GM21619 (cell line): Measurements from ENCODE around the gene NBEAL2.

Experiments used
- ATAC-seq: cut with Tn5 transposase; IDR thresholded peaks from one replicate; pipeline ENCODE4 v1.9.1; 2021; ENCODE audit not compliant: unreplicated experiment

NBEAL2 gene

DNA sequence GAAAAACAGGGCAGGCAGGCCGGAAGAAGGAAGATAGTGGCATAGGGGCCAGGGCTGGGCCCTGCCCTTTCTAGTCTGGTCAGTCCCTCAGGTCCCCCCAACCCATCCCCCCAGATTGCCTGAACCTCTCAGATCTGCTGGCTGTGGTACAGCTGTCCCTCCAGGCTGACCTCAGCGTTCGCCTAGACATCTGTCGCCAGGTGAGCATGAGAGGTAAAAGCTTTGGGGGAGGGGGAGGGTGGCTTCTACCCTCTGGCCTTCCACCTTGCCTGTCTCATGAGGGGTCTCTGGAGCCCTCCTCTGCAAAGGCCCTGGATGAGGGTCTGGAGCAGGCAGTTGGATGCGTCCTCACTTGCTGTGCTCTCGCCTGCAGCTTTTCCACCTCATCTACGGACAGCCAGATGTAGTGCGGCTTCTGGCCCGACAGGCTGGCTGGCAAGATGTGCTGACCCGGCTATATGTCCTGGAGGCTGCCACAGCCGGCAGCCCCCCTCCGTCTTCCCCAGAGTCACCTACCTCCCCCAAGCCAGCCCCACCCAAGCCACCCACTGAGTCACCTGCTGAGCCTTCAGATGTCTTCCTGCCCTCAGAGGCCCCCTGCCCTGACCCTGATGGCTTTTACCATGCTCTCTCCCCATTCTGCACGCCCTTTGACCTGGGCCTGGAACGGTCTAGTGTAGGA is 20.2 kb downstream of the NBEAL2 start:
- no peak for ATAC-seq

DNA sequence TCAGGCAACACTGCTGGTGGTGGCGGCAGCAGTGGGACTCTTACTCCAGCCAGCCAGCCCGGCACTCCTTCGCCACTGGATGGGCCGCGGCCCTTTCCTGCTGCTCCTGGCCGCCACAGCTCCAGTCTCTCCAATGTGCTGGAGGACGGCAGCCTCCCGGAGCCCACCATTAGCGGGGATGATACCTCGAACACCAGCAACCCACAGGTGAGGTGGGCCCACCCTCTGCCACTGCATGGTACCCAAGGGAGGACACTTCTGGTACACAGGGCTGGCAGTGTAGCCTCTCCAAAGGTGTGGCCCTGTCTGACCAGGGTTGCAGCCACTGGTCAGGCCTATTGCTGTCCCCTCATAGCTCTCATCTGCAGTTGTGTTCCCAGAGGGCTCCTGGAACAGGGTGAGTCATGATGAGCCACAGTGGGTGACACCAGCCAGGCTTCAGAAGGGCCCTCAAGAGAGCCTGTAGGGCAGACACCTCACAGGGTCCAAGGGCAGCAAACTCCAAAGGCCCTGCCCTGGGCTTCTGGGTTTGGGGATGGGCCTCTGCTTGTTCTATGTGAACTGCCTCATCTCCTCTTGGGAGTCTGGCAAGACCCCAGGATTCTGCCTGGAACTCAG is 20.8 kb downstream of the NBEAL2 start:
- ATAC-seq: no peak

DNA sequence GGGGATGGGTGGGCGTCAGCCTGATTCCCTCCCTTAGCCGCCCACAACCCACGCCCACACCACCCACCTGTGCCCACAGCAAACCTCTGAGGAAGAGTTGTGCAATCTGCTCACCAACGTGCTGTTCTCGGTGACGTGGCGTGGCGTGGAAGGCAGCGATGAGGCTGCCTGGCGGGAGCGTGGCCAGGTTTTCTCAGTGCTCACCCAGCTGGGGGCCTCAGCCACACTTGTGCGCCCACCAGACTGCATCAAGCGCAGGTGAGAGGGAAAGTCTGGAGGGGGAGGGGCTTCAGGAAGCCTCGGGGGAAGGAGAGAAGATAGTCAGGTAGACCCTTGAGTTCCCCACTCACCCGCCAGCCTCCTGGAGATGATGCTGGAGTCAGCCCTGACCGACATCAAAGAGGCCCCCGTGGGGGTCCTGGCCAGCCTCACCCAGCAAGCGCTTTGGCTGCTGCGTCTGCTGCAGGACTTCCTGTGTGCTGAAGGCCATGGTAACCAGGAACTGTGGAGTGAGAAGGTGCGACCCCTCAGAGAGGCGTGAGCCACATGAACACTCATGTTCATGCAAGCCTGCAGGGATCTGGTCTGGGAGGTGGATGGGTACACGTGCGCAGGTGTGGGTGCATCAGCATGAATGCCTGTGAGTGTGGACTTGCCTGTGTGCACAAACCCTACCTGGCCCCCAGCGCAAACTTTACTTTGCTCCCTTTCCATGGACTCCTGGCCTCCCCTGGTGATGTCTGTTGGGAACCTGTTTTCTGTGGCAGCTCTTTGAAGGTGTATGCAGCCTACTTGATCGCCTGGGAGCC is 21.7 kb downstream of the NBEAL2 start:
- no peak for ATAC-seq

DNA sequence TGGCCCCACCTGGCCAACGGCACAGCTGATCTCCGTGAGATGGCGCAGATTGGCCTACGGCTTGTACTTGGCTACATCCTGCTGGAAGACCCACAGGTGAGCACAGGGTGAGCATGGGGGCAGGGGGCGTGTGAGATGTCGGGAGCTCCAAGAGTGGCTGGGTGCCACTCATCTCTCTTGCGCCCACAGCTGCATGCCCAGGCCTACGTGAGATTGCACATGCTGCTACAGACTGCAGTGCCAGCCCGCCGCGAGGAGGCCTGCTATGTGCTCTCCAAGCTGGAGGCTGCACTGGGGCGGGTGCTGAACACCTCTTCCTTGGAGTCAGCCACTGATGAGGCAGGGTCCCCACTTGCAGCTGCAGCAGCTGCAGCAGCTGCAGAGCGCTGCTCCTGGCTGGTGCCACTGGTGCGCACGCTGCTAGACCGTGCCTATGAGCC is 22.3 kb downstream of the NBEAL2 start:
- ATAC-seq: no peak

DNA sequence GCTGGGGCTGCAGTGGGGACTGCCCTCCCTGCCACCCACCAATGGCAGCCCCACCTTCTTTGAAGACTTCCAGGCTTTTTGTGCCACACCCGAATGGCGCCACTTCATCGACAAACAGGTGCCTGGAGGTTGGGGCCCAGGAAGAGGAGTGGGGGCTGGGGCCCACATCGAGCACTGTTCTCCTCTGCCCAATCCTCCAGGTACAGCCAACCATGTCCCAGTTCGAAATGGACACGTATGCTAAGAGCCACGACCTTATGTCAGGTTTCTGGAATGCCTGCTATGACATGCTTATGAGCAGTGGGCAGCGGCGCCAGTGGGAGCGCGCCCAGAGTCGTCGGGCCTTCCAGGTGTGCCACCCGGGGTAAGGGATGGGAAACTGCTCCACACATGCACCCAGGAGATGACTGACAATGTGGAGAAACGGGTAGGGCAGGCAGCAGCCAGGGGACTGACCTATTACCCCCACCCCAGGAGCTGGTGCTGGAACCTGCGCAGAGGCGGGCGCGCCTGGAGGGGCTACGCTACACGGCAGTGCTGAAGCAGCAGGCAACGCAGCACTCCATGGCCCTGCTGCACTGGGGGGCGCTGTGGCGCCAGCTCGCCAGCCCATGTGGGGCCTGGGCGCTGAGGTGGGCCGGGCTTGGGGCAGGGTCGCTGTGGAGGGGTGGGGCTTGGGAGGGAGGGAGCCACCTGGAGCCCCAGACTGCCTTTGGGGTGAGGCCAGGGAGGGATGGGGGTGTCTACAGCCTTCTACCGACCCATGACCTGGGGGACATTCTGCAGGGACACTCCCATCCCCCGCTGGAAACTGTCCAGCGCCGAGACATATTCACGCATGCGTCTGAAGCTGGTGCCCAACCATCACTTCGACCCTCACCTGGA is 22.9 kb downstream of the NBEAL2 start:
- ATAC-seq: no peak

DNA sequence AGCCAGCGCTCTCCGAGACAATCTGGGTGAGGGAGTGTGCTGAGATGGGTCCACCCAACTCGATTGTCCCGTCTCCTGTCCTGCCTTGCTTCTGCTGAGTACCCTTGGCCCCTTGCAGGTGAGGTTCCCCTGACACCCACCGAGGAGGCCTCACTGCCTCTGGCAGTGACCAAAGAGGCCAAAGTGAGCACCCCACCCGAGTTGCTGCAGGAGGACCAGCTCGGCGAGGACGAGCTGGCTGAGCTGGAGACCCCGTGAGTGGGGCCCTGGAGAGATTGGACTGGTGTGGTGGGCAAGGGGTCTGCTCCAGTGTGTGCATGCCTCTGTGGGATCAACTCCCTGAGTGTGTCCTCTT is 23.6 kb downstream of the NBEAL2 start:
- ATAC-seq: no peak

DNA sequence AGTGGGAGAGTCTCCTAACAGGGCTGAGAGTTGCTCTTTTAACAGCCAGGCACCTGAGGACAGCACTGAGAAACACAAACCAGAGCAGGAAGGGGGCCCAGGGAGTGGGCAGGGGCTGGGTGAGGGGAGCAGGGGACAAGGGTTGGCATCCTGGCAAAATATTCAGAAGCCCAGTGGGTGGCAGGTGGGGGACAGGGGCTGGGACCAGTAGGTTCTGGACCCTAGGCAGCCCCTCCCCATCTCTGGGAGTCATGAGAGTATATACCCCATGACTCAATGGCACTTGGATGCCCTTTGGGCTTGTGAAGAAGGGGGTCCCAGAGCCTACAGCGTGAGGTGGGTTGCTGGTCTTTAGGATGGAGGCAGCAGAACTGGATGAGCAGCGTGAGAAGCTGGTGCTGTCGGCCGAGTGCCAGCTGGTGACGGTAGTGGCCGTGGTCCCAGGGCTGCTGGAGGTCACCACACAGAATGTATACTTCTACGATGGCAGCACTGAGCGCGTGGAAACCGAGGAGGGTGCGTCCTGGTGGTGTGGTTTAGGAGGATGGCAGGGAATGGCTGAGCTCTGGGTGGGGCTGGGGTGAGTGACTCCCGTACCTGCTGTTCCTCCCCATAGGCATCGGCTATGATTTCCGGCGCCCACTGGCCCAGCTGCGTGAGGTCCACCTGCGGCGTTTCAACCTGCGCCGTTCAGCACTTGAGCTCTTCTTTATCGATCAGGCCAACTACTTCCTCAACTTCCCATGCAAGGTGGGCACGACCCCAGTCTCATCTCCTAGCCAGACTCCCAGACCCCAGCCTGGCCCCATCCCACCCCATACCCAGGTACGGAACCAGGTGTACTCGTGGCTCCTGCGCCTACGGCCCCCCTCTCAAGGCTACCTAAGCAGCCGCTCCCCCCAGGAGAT is 24.2 kb downstream of the NBEAL2 start:
- no peak for ATAC-seq

DNA sequence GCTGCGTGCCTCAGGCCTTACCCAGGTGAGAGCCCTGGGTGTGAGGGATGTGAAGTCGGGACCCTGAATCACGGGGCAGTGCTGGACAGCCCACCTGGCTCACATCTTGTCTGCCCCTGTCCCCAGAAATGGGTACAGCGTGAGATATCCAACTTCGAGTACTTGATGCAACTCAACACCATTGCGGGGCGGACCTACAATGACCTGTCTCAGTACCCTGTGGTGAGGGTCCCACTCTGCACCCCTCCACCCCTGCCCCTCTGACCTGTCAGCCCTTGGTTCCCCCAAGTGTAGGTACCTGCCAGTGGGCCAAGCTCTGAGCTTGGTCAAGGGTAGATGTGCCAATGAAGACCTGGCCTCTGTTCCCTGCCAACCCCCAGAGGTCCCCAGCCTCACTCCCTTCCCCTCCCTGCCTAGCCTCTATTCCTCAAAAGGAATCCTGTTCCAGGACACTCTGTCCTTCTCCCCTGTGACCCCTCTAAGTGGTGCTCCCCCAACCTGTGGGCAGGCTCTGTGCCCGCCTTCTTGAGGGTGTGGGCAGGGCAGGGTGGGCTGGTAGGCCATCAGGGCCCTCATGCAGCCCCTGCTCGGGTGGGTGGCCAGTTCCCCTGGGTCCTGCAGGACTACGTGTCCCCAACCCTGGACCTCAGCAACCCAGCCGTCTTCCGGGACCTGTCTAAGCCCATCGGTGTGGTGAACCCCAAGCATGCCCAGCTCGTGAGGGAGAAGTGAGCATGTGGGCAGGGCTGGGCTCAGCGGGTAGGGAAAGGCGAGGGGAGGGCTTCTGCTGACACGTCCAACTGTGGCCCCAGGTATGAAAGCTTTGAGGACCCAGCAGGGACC is 25.1 kb downstream of the NBEAL2 start:
- no peak for ATAC-seq

DNA sequence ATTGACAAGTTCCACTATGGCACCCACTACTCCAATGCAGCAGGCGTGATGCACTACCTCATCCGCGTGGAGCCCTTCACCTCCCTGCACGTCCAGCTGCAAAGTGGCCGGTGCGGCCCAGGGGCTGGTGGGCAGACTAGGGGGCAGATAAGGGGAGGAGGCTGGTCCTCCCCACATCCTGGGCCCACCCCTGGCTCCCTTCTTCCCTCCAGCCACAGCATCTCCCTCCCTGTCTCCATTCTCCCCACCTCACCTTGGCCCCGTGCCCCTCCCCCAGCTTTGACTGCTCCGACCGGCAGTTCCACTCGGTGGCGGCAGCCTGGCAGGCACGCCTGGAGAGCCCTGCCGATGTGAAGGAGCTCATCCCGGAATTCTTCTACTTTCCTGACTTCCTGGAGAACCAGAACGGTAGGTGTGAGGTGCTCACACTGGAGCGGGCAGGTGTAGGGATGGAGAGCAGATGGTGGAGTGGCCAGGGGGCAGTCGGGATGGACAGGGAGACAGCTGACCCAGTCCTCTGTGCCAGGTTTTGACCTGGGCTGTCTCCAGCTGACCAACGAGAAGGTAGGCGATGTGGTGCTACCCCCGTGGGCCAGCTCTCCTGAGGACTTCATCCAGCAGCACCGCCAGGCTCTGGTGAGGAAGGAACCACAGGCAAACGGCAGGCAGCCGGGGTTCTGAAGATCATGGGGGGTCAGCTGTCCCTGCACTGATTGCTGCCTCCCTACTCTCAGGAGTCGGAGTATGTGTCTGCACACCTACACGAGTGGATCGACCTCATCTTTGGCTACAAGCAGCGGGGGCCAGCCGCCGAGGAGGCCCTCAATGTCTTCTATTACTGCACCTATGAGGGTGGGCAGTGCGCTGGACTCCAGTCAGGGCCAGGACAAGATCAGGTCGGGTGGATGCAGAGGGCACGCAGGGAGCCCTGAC is 26.0 kb downstream of the NBEAL2 start:
- ATAC-seq: no peak

DNA sequence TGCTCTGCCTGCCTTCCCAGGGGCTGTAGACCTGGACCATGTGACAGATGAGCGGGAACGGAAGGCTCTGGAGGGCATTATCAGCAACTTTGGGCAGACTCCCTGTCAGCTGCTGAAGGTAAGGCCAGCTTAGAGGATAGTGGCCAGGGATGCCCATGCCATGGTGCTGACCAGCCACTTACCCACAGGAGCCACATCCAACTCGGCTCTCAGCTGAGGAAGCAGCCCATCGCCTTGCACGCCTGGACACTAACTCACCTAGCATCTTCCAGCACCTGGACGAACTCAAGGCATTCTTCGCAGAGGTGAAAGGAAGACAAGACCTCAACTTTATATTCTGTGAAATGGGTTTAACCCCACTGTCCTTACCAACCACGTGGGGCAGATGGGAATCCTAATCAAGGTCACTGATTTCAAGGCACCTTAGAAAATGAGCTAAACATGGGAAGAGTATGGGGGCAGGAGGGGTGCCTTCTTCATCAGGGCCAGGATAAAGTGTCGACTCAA is 26.7 kb downstream of the NBEAL2 start:
- ATAC-seq: no peak

DNA sequence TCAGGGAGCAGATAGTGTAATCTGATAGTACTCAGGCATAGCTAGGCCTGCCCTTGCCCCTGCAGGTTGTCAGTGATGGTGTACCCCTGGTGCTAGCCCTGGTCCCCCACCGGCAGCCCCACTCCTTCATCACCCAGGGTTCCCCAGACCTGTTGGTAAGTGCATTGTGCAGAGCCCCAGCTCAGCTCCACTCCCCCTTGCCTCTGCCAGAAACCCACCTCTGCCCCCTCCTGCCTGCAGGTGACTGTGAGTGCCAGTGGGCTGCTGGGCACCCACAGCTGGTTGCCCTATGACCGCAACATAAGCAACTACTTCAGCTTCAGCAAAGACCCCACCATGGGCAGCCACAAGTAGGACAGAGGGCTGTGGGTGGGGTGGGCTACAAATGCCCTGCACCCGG is 27.5 kb downstream of the NBEAL2 start:
- ATAC-seq: no peak

DNA sequence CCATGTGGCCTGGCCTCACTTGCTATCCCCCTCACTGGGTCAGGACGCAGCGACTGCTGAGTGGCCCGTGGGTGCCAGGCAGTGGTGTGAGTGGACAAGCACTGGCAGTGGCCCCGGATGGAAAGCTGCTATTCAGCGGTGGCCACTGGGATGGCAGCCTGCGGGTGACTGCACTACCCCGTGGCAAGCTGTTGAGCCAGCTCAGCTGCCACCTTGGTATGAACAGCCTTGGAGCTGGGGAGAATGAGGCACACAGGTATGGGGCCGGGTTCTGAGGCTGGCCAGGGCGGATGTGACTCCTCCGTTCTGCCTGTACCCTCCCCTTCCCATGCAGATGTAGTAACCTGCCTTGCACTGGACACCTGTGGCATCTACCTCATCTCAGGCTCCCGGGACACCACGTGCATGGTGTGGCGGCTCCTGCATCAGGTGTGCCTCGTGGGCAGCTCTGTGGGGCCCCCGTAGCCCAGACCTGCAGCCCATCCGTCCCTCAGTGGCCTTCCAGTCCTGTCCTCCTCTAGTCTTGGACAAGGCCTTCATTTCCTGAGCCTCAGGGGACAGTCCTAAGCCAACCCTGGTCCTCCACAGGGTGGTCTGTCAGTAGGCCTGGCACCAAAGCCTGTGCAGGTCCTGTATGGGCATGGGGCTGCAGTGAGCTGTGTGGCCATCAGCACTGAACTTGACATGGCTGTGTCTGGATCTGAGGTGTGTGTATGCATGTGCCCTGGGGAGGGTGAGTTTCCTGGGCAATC is 28.2 kb downstream of the NBEAL2 start:
- ATAC-seq: no peak

DNA sequence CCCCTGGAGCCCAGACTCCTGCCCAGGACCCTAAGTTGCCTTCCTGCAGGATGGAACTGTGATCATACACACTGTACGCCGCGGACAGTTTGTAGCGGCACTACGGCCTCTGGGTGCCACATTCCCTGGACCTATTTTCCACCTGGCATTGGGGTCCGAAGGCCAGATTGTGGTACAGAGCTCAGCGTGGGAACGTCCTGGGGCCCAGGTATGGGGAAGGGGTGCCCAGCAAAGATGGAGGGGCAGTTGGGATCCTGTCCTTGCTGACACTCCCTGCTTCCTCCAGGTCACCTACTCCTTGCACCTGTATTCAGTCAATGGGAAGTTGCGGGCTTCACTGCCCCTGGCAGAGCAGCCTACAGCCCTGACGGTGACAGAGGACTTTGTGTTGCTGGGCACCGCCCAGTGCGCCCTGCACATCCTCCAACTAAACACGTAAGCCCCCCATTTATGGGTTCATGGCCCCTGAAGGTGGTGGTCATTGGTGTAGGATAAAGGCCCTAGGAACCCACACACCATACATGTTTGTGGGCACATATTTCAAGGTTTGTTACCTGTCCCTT is 28.8 kb downstream of the NBEAL2 start:
- ATAC-seq: no peak

DNA sequence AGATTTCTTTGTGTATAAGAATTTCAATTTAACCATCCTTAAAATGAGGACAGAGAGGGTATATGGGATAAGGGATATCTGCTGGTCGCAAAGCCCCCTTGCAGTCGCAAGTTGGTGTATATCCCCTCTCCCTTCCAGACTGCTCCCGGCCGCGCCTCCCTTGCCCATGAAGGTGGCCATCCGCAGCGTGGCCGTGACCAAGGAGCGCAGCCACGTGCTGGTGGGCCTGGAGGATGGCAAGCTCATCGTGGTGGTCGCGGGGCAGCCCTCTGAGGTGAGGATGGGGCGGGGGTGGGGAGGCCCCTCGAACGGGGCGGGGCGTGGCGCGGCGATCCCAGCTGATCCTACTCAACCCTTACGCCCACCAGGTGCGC is 29.4 kb downstream of the NBEAL2 start:
- ATAC-seq: no peak

DNA sequence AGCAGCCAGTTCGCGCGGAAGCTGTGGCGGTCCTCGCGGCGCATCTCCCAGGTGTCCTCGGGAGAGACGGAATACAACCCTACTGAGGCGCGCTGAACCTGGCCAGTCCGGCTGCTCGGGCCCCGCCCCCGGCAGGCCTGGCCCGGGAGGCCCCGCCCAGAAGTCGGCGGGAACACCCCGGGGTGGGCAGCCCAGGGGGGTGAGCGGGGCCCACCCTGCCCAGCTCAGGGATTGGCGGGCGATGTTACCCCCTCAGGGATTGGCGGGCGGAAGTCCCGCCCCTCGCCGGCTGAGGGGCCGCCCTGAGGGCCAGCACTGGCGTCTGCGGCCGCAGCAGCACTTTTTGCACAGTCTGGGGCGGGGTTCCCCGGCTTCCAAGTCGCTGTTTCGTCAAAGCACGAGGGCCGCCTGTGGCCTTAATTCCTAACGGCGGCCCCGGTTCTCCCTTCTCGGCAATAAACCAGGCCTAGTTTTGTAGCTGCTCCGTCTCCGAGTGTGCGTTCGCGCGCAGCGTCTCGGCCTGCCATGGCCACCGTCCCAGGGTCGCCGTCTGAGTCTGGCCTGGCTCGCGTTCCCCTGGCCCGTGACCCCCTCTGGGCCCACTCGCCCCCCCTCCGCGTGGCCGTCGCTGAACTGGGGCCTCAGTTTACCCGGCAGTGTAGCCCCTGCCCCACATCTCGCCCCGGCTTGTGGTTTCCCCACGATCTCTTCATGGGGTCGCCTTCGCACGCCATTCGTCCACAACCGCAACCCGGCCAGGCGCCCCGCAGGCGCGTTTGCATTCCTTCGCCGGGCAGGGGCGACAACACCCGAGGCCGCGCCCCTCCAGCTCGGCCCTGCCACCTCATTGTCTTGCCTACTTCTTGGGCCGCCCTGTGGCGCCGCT is 30.0 kb downstream of the NBEAL2 start:
- ATAC-seq: peak; percentile 64

DNA sequence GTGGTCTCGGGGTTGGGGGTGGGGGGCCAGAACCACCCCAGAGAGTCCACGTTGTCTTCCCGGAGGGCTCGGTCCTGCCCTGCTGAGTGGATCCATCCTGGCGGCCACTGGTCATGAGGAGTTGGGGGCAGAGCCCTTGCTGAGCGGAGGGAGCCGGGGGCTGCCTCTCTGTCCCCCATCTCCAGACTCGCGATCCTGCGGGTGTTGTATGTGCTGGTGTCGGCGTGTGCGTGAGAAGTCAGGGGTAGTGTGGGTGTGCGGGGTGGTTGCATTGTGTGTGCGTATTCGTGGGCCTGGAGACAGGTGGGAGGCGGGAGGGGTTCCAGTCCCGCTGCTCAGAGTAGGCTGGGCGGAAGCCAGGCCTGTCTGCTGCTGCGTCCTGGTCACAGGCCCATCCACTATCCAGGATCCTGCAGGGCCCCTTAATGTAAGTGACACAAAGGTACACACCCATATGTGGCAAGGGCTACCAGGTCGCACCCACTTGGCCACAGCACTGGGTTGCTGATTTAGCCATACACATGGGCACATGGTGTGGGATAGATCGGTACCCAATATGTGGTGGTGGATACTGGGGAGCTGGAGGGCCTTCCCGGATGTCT is 30.7 kb downstream of the NBEAL2 start:
- ATAC-seq: no peak
